Suppressor macrophage treated with lipopolysaccharide for 1 hour (primary cell): Measurements from ENCODE around the gene ENO2.

Source experiments
- DNase-seq, 3 donors: peaks; one replicate each; pipeline ENCODE4 v3.0.0-alpha.2; 2020 to 2022

Gene ENO2

DNA sequence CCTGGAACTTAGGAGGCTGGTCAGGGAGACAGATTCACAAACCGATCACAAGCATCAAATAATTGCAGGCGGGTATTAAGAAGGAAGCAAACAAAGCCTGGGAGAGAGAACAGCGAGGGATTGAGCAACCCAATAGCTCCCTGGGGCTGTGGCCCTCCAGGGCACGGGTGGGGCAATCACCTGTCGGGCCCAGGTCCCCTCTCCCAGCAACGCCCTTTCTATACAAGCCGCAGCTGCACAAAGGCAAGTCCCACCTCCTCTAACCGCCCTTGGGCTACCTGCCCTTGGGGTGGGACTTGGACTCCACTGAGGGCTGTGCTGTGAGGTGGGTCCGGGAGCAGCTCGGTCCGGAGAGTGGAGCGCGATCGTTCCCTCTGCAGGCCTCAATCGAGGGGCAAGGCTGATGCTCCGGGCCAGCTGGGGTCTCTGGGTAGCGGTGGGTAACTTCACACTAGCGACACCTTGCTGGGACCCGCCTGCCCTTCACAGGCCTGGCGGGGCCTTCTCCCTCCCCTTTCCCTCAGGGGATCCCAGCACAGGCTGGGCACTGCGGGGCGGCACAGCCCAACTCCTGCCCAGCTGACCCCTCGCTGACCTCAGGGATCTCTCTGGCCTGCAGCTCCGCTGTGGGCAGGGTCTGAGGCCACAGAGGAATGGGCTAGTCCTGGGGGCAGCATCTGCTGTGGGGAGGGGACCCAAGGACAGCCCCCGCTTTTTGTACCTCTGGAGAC, 48.1 kb downstream of the ENO2 start:
- DNase-seq, result no peak

DNA sequence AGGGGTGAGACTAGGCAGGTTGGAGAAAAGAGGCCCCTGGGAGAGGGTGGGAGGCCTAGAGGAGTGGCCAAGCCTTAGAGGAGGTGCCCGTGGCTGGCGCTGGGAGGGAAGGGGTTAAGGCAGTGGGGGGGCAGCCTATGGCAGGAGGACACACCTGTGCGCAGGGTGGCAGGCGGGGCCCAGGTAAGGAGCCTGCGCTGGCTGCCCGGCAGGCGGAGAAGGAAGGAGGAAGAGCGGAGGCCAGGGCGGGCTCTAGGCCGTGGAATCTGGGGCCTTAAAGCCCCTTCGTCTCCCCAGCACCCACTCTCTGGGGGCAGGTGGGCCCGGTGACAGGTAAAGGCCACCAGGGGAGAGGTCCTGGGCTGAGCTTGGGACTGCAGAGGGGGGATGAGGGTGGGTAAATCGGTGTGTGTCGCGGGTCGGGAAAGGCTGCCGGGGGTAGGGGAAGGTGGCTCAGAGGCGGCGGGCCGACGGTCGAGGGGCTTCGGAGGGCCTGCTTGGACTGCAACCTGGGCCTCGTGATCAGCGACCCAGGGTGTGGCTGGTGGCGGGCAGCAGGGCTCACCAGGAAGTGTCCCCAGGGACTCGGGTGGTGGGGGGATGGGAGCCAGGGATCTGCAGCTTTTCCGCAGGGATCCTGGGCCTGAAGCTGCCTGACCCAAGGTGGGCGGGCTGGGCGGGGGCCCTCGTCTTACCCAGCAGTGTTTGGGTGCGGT, 48.8 kb downstream of the ENO2 start:
- DNase-seq, result no peak

DNA sequence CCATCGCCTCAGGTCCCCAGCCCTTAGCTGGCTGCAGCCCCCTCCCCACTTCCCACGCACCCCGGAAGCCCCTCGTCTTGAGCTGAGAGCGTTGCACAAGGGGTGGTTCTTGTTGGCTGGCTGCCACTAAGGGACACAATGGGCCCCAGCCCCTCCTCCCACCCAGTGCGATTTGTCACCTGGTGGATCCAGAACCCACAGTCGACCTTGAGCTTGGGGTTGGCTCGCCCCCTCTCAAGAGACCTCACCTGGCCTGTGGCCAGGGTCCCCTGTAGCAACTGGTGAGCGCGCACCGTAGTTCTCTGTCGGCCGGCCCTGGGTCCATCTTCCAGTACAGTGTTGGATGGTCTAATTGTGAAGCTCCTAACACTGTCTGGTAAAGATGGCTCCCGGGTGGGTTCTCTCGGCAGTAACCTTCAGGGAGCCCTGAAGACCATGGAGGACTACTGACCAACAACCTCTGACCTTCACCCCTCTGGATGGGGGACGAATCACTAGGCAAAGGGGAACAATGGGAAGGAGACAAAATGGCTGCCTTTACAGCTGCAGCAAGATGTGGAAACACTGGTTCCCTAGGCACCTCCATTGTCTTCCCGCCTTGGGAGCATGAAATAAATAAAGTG, 49.5 kb downstream of the ENO2 start:
- DNase-seq, result no peak

DNA sequence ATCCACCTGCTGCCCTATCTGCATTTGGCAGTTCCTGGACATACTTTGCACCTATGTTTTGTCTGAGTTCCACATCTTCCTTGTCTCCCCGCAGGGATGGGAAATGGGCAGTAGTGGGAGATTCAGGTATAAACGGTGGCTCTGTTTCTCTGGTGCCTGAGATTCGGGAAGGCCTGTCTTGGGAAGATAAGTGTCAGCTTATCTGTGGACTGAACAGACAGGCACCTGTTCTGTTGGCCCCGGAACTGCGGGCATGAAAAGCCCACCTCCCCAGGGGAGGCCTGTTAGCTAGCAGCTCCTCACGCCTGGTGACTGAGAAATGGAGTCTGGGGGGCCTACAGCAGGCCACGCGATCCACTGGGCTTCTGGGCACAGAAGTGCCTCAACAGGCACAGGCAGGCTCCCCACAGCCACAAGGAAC, 50.2 kb downstream of the ENO2 start:
- DNase-seq, result no peak

DNA sequence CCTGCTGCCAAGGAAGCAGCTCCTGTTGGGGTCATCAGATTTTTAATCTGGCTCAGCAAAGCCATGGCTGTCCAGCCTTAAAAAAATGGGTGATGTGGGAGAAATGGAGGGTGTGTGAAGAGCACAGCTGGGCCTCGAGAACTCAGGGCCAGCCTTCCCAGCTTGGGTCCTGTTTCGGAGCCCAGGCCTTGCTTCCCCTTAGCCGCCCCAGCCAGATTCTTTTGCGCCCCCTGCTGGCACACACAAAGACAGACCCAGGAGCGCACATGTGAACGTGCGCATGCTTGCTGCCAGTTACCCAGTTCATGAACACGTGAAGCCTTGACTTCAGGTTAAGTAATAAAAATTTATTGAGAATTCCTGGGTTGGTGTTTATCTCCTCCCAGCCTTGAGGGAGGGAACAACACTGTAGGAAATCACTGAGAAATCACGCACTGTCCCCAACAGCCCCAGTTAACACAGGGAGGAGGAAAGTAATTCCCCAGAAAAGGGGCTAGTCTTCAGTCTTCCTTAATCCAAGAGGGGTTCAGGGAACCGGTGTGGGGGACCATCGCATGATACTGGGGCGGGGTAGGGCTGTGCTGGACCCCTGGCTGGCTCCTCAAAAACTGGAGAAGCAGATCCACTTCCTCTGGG, 50.8 kb downstream of the ENO2 start:
- DNase-seq, result peak; percentile 90 to 95 (median 95)

DNA sequence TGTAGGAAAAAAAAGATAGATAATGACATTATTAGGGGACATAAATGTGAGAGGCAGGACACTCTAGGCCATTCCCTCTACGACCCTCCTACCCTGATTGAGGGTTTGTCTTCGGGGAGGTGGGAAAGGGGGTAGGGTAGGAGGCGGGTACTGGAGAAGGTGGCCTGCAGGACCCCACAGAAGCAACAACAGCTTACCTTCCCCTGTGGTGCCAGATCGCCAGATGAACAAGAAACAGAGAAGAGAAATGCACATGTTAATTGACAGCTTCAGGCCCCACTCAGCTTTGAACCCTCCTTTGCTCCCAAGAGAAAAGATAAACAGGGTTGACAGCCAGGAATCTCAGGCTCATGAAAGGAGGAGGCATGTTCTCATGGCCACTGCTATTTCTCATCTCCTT, 51.3 kb downstream of the ENO2 start:
- DNase-seq, result no peak

DNA sequence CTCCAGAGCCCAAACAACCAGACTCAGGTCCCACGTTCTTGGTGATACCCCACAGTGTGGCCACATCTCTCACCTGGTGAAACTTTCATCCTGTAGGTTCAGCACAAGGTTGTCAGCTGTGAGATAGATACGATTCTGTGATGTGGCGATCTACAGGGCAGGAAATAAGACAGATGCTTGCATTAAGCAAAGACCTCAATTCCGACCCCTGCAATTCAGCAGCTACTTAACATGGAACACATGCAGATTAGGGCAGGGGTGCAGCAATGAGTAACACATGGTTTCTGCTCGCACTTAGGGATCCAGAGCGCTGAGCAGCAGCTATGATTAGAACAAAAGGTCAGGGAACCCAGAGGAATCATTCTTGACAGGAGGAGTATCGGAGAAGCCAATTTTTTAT, 52.0 kb downstream of the ENO2 start:
- DNase-seq, result no peak

DNA sequence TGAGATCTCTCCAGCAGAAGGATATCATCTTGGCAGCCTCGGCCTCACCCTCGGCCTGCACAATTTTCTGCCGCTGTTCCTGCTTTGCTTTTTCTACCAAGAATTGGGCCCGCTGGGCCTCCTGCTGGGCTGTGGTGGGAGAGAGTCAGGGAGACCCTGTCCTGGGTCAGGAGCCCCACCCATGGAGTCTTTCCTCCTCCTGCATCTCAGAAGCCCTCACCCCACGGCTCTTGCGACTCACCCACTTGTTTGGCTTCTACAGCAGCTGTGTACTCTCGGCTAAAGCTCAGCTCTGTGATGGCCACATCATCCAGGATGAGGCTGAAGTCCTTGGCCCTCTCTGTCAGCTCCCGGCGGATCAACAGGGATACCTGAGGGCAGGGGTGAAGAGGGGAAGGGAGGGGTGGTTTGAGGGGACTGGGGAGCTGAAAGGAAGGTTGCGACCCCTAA, 53.3 kb downstream of the ENO2 start:
- no peak for DNase-seq

DNA sequence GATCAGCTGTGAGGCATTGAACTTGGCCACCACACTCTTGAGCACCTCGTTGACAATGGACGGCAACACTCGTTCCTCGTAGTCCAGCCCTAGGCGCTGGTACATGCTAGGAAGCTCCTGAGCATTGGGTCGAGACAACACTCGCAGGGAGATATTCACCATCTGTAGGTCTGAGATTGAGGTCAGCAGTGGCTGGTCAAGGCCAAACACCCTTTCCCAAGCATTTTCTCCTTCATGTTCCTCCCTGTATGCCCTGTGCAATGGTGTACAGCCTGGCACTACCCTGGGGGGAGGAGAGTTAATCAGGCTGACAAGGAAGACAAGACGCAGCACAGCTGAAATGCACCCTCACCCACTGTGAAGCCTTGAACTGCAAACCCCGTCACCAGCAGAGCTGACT, 54.0 kb downstream of the ENO2 start:
- no peak for DNase-seq

DNA sequence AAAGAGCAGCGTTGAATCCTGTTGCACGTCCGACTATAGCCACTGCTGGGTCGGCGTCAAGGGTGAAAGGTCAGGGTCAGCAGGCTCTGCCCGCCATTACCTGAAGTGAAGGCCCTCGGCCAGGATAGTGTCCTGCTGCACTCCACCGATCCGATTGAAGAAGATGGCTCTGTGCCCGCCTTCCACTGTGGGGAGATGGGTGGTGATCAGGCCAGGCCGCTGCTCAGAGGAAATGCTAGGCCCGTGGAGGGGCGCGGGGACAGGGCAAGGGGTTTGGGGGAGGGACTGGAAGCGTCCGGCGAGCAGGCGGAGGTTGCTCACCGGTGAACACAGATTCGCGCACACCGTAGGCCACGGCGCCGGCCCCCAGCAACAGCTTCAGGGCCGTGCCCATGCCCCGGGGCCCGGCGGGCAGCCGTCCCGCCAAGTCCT, 55.7 kb downstream of the ENO2 start:
- peak in 1 of 3 donors; percentile 29 for DNase-seq
